SJCRH30 (cell line): ENCODE data around the gene LMX1B. TPM values are rescaled to one million over a fixed set of nuclear protein-coding genes. Genes with fewer than 3 reads are reported as not detected.

Experiments
- DNase-seq, 2 experiments: peaks; one replicate each; pipeline ENCODE4 v3.0.0-alpha.2; 2015 to 2020
- H3K27ac ChIP-seq: fragments of 250-450 bp; sonication (Bioruptor Pico); 2 replicates; pipeline ENCODE4 v1.5.1; 2020; ENCODE audit warnings: mild to moderate bottlenecking, moderate library complexity
- H3K27me3 ChIP-seq: fragments of 250-450 bp; sonication (Bioruptor Pico); 2 replicates; pipeline ENCODE4 v1.5.1; 2020; ENCODE audit warnings: mild to moderate bottlenecking, moderate library complexity
- H3K36me3 ChIP-seq: fragments of 250-450 bp; sonication (Bioruptor Pico); 2 replicates; pipeline ENCODE4 v1.5.1; 2020; ENCODE audit warnings: mild to moderate bottlenecking, moderate library complexity
- H3K4me1 ChIP-seq: fragments of 250-450 bp; sonication (Bioruptor Pico); 2 replicates; pipeline ENCODE4 v1.5.1; 2020; ENCODE audit warnings: mild to moderate bottlenecking, moderate library complexity
- H3K4me3 ChIP-seq: fragments of 250-450 bp; sonication (Bioruptor Pico); 2 replicates; pipeline ENCODE4 v1.5.1; 2020; ENCODE audit warnings: mild to moderate bottlenecking, moderate library complexity
- H3K9me3 ChIP-seq: fragments of 250-450 bp; sonication (Bioruptor Pico); replicated peaks from 2 replicates; pipeline ENCODE4 v1.5.1; 2020; ENCODE audit warnings: mild to moderate bottlenecking, moderate library complexity
- total RNA-seq: library from RNA; depleted of rRNA; stranded (reverse); fragments of >200 nt; shearing (Covaris generic); gene quantifications from 2 replicates; pipeline ENCODE4 v1.2.3, GENCODE V29; 2014

LMX1B gene
- total RNA-seq, 1 experiment from 2014 or later = 10.3 TPM

GRCh38 chr9:126663661-126664072, 49.9 kb downstream of the LMX1B start:
- no peaks in the 10 kb centered on the region for H3K36me3 ChIP-seq
- peak; percentile 28 to 32 for DNase-seq
- no peaks in the 10 kb centered on the region for H3K9me3 ChIP-seq
- H3K4me3 ChIP-seq = no peak overlapping the region
- no peaks in the 10 kb centered on the region for H3K27me3 ChIP-seq
- H3K27ac ChIP-seq = no peak overlapping the region
- peaks cover 76% of the 10 kb centered on the region for H3K4me1 ChIP-seq

GRCh38 chr9:126664900-126665643, 51.3 kb downstream of the LMX1B start:
- H3K27me3 ChIP-seq = no peaks in the 10 kb centered on the region
- DNase-seq = peak; percentile 80 to 81

GRCh38 chr9:126665644-126666035, 51.9 kb downstream of the LMX1B start:
- H3K27ac ChIP-seq = peak overlapping the region; percentile 3; the same call in 1 of the 2 replicates
- no peaks in the 10 kb centered on the region for H3K27me3 ChIP-seq
- H3K9me3 ChIP-seq = no peaks in the 10 kb centered on the region
- H3K4me1 ChIP-seq = peaks cover 71% of the 10 kb centered on the region
- H3K36me3 ChIP-seq = no peaks in the 10 kb centered on the region
- no peak for DNase-seq
- H3K4me3 ChIP-seq = no peak overlapping the region

More at GRCh38 chr9:126664900-126665643, 51.3 kb downstream of the LMX1B start:
- Histone ChIP-seq H3K4me1 (peaks cover 70% of the 10 kb centered on the region), H3K4me3 (peak overlapping the region; percentile 33), H3K9me3 (no peaks in the 10 kb centered on the region), H3K27ac (peak overlapping the region; percentile 3; the same call in 1 of the 2 replicates), H3K36me3 (no peaks in the 10 kb centered on the region)

- H3K4me3 ChIP-seq = no peak overlapping the region
- no peaks in the 10 kb centered on the region for H3K9me3 ChIP-seq
- H3K27me3 ChIP-seq = no peaks in the 10 kb centered on the region
- no peaks in the 10 kb centered on the region for H3K36me3 ChIP-seq
- DNase-seq = no peak
- H3K4me1 ChIP-seq = peaks cover 68% of the 10 kb centered on the region
- no peak overlapping the region for H3K27ac ChIP-seq
Observed at GRCh38 chr9:126666155-126666803, 52.6 kb downstream of the LMX1B start.

GRCh38 chr9:126667190-126668055, 53.7 kb downstream of the LMX1B start:
- no peaks in the 10 kb centered on the region for H3K9me3 ChIP-seq
- H3K27me3 ChIP-seq = no peaks in the 10 kb centered on the region
- H3K4me1 ChIP-seq = peaks cover 66% of the 10 kb centered on the region
- no peaks in the 10 kb centered on the region for H3K36me3 ChIP-seq
- H3K4me3 ChIP-seq = no peak overlapping the region
- H3K27ac ChIP-seq = no peak overlapping the region
- peak in 1 of 2 experiments; percentile 35 for DNase-seq

GRCh38 chr9:126668058-126668457, 54.3 kb downstream of the LMX1B start:
- H3K4me3 ChIP-seq = no peak overlapping the region
- no peak overlapping the region for H3K27ac ChIP-seq
- no peak for DNase-seq
- peaks cover 66% of the 10 kb centered on the region for H3K4me1 ChIP-seq
- H3K27me3 ChIP-seq = no peaks in the 10 kb centered on the region
- no peaks in the 10 kb centered on the region for H3K36me3 ChIP-seq
- H3K9me3 ChIP-seq = no peaks in the 10 kb centered on the region

GRCh38 chr9:126669108-126669507, 55.4 kb downstream of the LMX1B start:
- no peak overlapping the region for H3K27ac ChIP-seq
- H3K4me1 ChIP-seq = peaks cover 67% of the 10 kb centered on the region
- peak in 1 of 2 experiments; percentile 25 for DNase-seq
- no peaks in the 10 kb centered on the region for H3K27me3 ChIP-seq
- no peaks in the 10 kb centered on the region for H3K9me3 ChIP-seq
- H3K4me3 ChIP-seq = no peak overlapping the region
- H3K36me3 ChIP-seq = no peaks in the 10 kb centered on the region

- no peaks in the 10 kb centered on the region for H3K36me3 ChIP-seq
- H3K27me3 ChIP-seq = no peaks in the 10 kb centered on the region
- no peak overlapping the region for H3K27ac ChIP-seq
- H3K4me1 ChIP-seq = peaks cover 68% of the 10 kb centered on the region
- no peaks in the 10 kb centered on the region for H3K9me3 ChIP-seq
- no peak for DNase-seq
- no peak overlapping the region for H3K4me3 ChIP-seq
Observed at GRCh38 chr9:126670270-126670669, 56.5 kb downstream of the LMX1B start.

- H3K27ac ChIP-seq = peak overlapping the region; percentile 83
- no peaks in the 10 kb centered on the region for H3K36me3 ChIP-seq
- DNase-seq = peak; percentile 86 to 89
- H3K27me3 ChIP-seq = no peaks in the 10 kb centered on the region
- H3K4me3 ChIP-seq = peak overlapping the region; percentile 41
- H3K4me1 ChIP-seq = peaks cover 57% of the 10 kb centered on the region
- no peaks in the 10 kb centered on the region for H3K9me3 ChIP-seq
Observed at GRCh38 chr9:126671381-126671831, 57.7 kb downstream of the LMX1B start.

GRCh38 chr9:126671983-126672382, 58.3 kb downstream of the LMX1B start:
- Histone ChIP-seq H3K27me3 (no peaks in the 10 kb centered on the region), H3K4me3 (peak overlapping the region; percentile 41), H3K36me3 (no peaks in the 10 kb centered on the region), H3K9me3 (no peaks in the 10 kb centered on the region), H3K4me1 (peaks cover 53% of the 10 kb centered on the region), H3K27ac (peak overlapping the region; percentile 83)
- DNase-seq = no peak

- Histone ChIP-seq H3K27ac (no peak overlapping the region; the same call in 1 of the 2 replicates), H3K36me3 (no peaks in the 10 kb centered on the region), H3K27me3 (no peaks in the 10 kb centered on the region), H3K9me3 (no peaks in the 10 kb centered on the region), H3K4me3 (no peak overlapping the region), H3K4me1 (peaks cover 46% of the 10 kb centered on the region)
- no peak for DNase-seq
Observed at GRCh38 chr9:126672634-126673284, 59.0 kb downstream of the LMX1B start.

GRCh38 chr9:126673689-126674364, 60.1 kb downstream of the LMX1B start:
- peak; percentile 97 to 98 for DNase-seq
- Histone ChIP-seq H3K27ac (peak overlapping the region; percentile 19; the same call in 1 of the 2 replicates), H3K36me3 (no peaks in the 10 kb centered on the region), H3K9me3 (no peaks in the 10 kb centered on the region), H3K27me3 (no peaks in the 10 kb centered on the region), H3K4me3 (no peak overlapping the region), H3K4me1 (peaks cover 45% of the 10 kb centered on the region)

GRCh38 chr9:126674365-126675146, 60.8 kb downstream of the LMX1B start:
- H3K4me1 ChIP-seq = peaks cover 45% of the 10 kb centered on the region
- no peak overlapping the region for H3K4me3 ChIP-seq
- H3K36me3 ChIP-seq = no peaks in the 10 kb centered on the region
- DNase-seq = peak; percentile 30 to 45
- H3K9me3 ChIP-seq = no peaks in the 10 kb centered on the region
- no peaks in the 10 kb centered on the region for H3K27me3 ChIP-seq
- peak overlapping the region; percentile 19; the same call in 1 of the 2 replicates for H3K27ac ChIP-seq
